Stomach (tissue), 9 donors: ENCODE results near the gene NAV3. TPM values are rescaled to one million over a fixed set of nuclear protein-coding genes. Genes with fewer than 3 reads are reported as not detected.
A peak's percentile ranks its signal among the peaks of the same experiment; 100 is the strongest.

Experiments used
- DNase-seq, 2 donors: peaks; one replicate each; pipeline versions ENCODE4 v3.0.0 to v3.0.0-alpha.2; 2013 to 2019
- H3K27ac ChIP-seq, 5 donors: fragments of 200-600 bp in 4 of 5; sonication (generic) in 4 of 5; one replicate each; pipeline ENCODE4 v1.5.1; 2013 to 2019; ENCODE audit warnings: mild to moderate bottlenecking in 1 of 5, moderate library complexity in 1 of 5
- H3K27me3 ChIP-seq, 3 donors: fragments of 200-600 bp; sonication (generic); one replicate each; pipeline ENCODE4 v1.5.1; 2017 to 2019; ENCODE audit warnings: mixed run types in 1 of 3
- H3K36me3 ChIP-seq, 4 donors: fragments of 200-600 bp; sonication (generic); 1 replicate in 3 of 4; 2 replicates in 1 of 4; pipeline ENCODE4 v1.5.1; 2016 to 2019
- H3K4me1 ChIP-seq, 4 donors: fragments of 200-600 bp; sonication (generic); one replicate each; pipeline ENCODE4 v1.5.1; 2016 to 2019
- H3K4me3 ChIP-seq, 4 donors: fragments of 200-600 bp; sonication (generic) in 3 of 4; one replicate each; pipeline ENCODE4 v1.5.1; 2016 to 2019; ENCODE audit warnings: mild to moderate bottlenecking in 1 of 4
- H3K9me3 ChIP-seq, 4 donors: fragments of 200-600 bp; sonication (generic); one replicate each; pipeline ENCODE4 v1.5.1; 2016 to 2019
- CTCF ChIP-seq, 7 experiments: fragments of 450-650 bp in 4 of 7; fragments of 200-600 bp in 3 of 7; sonication (generic) in 3 of 7; IDR thresholded peaks; one replicate each; pipeline ENCODE4 v1.5.1; 2016 to 2019; ENCODE audit warnings: antibody characterized with exemption in 7 of 7, control low read depth in 2 of 7, mild to moderate bottlenecking in 1 of 7
- EP300 ChIP-seq: sonication (generic); formaldehyde crosslinking; IDR thresholded peaks from one replicate; pipeline ENCODE4 v1.6.1; 2017; ENCODE audit warnings: antibody characterized with exemption
- POLR2A ChIP-seq, 4 donors: fragments of 450-650 bp; IDR thresholded peaks; one replicate each; pipeline ENCODE4 v1.6.1; 2016; ENCODE audit warnings: antibody characterized with exemption in 4 of 4, control low read depth in 2 of 4, mild to moderate bottlenecking in 1 of 4, moderate library complexity in 1 of 4
- POLR2AphosphoS5 ChIP-seq, 3 donors: sonication (generic); formaldehyde crosslinking; IDR thresholded peaks; one replicate each; pipeline ENCODE4 v1.6.1; 2016; ENCODE audit warnings: antibody characterized with exemption in 3 of 3
- WGBS, 5 donors: extraction: QIAGEN DNeasy Blood & Tissue Kit in 3 of 5; methylation state at CpG; one replicate each; pipeline versions ENCODE4 v1.1.5 to v1.1.7; 2013 to 2018; 5-methylcytosine and 5-hydroxymethylcytosine counted together
- intact Hi-C: fragments of 100-400 bp; cut with DNase I; formaldehyde crosslinking; loops from one replicate; pipeline ENCODE4 v1.15.1; 2023; ENCODE audit warnings: low total_unique reads
- polyA plus RNA-seq, 3 donors: library from polyadenylated mRNA; stranded (reverse); fragments of 200-250 nt; gene quantifications; one replicate each; pipeline ENCODE4 v1.2.3, GENCODE V29; 2013
- total RNA-seq, 5 donors: library from RNA; depleted of rRNA; stranded (reverse); fragments of >200 nt; gene quantifications; one replicate each; pipeline versions ENCODE4 v1.1.0 to v1.2.3, GENCODE V29; 2014 to 2016
- donor health status: healthy with polysubstance abuse.
- donor health status: Bipolar disorder and iron deficiency.
- donor health status: healthy.

Gene NAV3
- total and polyA plus RNA-seq, 8 donors: 0.15 to 18.9 (median 2.2) TPM

- Histone ChIP-seq H3K9me3 (no peaks in the 10 kb centered on the region), H3K27ac (no peak overlapping the region), H3K27me3 (no peaks in the 10 kb centered on the region), H3K4me3 (no peak overlapping the region), H3K4me1 (no peaks in the 10 kb centered on the region), H3K36me3 (no peaks in the 10 kb centered on the region)
- DNase-seq: no peak
- intact Hi-C loops: no loop called here
- WGBS, 5 donors: 83 to 94% (median 85%) methylated on average over 3 of the region's 3 CpGs
- TF ChIP-seq EP300 (no peak), POLR2AphosphoS5 (IDR thresholded peaks at IDR 0.05) (no peak), POLR2A (IDR thresholded peaks at IDR 0.05) (no peak), CTCF (IDR thresholded peaks at IDR 0.05) (no peak)
Measured at GRCh38 chr12:78009031-78009430, 178.3 kb downstream of the NAV3 start.

- peak in 1 of 2 donors; percentile 27 for DNase-seq
Measured at GRCh38 chr12:78018171-78018910, 187.6 kb downstream of the NAV3 start.

GRCh38 chr12:78018939-78019338, 188.2 kb downstream of the NAV3 start:
- intact Hi-C loops: no loop called here
- Histone ChIP-seq H3K27ac (no peak overlapping the region), H3K4me1 (no peaks in the 10 kb centered on the region), H3K9me3 (no peaks in the 10 kb centered on the region), H3K27me3 (no peaks in the 10 kb centered on the region), H3K36me3 (no peaks in the 10 kb centered on the region), H3K4me3 (no peak overlapping the region)
- TF ChIP-seq POLR2A (IDR thresholded peaks at IDR 0.05) (no peak), CTCF (IDR thresholded peaks at IDR 0.05) (no peak), POLR2AphosphoS5 (IDR thresholded peaks at IDR 0.05) (no peak), EP300 (no peak)
- DNase-seq: no peak
- WGBS, 5 donors: 68 to 77% (median 72%) methylated on average over 3 of the region's 3 CpGs

More at GRCh38 chr12:78018171-78018910, 187.6 kb downstream of the NAV3 start:
- TF ChIP-seq CTCF (IDR thresholded peaks at IDR 0.05) (no peak), POLR2A (IDR thresholded peaks at IDR 0.05) (no peak), POLR2AphosphoS5 (IDR thresholded peaks at IDR 0.05) (no peak), EP300 (no peak)
- no peaks in the 10 kb centered on the region for H3K4me1 ChIP-seq
- no peaks in the 10 kb centered on the region for H3K27me3 ChIP-seq
- H3K36me3 ChIP-seq: no peaks in the 10 kb centered on the region
- WGBS, 5 donors: 37 to 46% (median 42%) methylated on average over 4 of the region's 4 CpGs
- H3K4me3 ChIP-seq: no peak overlapping the region
- intact Hi-C loops: no loop called here
- H3K27ac ChIP-seq: no peak overlapping the region
- H3K9me3 ChIP-seq: no peaks in the 10 kb centered on the region

GRCh38 chr12:78028426-78028825, 197.7 kb downstream of the NAV3 start:
- no peak for DNase-seq
- TF ChIP-seq EP300 (no peak), POLR2A (IDR thresholded peaks at IDR 0.05) (no peak), POLR2AphosphoS5 (IDR thresholded peaks at IDR 0.05) (no peak), CTCF (IDR thresholded peaks at IDR 0.05) (no peak)
- intact Hi-C loops: no loop called here

More at GRCh38 chr12:78028426-78028825, 197.7 kb downstream of the NAV3 start:
- 60 to 77% (median 74%) methylated on average over 1 of the region's 1 CpG for WGBS, 5 donors
- Histone ChIP-seq H3K27ac (no peak overlapping the region), H3K4me3 (no peak overlapping the region), H3K9me3 (peaks cover 0 to 5% (median 0%) of the 10 kb centered on the region in 4 donors), H3K4me1 (no peaks in the 10 kb centered on the region), H3K27me3 (no peaks in the 10 kb centered on the region), H3K36me3 (no peaks in the 10 kb centered on the region)
